HFFc6 (cell line): ENCODE measurements around the gene AK4. TPM values are rescaled to one million over a fixed set of nuclear protein-coding genes. Genes with fewer than 3 reads are reported as not detected.

Source experiments
- DNase-seq: peaks from one replicate; pipeline ENCODE4 v3.0.0-alpha.2; 2018
- H3K27ac Mint-ChIP-seq: 2 replicates; pipeline ENCODE4 v1.8.0; 2020; ENCODE audit warnings: mild to moderate bottlenecking, mixed read lengths
- H3K27me3 Mint-ChIP-seq: 2 replicates; pipeline ENCODE4 v1.8.0; 2021; ENCODE audit warnings: mild to moderate bottlenecking, moderate library complexity, mixed read lengths; ENCODE audit not compliant: insufficient read depth
- H3K36me3 Mint-ChIP-seq: 2 replicates; pipeline ENCODE4 v1.8.0; 2021; ENCODE audit warnings: low read depth, mixed read lengths
- H3K4me1 Mint-ChIP-seq: 2 replicates; pipeline ENCODE4 v1.8.0; 2020; ENCODE audit warnings: low read depth, mixed read lengths
- H3K4me3 Mint-ChIP-seq: 2 replicates; pipeline ENCODE4 v1.8.0; 2020; ENCODE audit warnings: mild to moderate bottlenecking, moderate library complexity, mixed read lengths
- H3K9me3 Mint-ChIP-seq: 2 replicates; pipeline ENCODE4 v1.8.0; 2020; ENCODE audit warnings: mild to moderate bottlenecking, mixed read lengths
- CTCF ChIP-seq: fragments of 200-600 bp; sonication (generic); IDR thresholded peaks from 2 replicates; pipeline ENCODE4 v1.5.0; 2021; ENCODE audit warnings: antibody characterized with exemption, mild to moderate bottlenecking
- total RNA-seq, 6 experiments: library from RNA; stranded (reverse); fragmentation: NEBNext Ultra II Directional; extraction: Animal tissue kit (Norgen Biotek cat#: 25700); gene quantifications; 2 replicates in 1 of 6; 3 replicates in 5 of 6; pipeline ENCODE4 v1.2.3, GENCODE V29; 2021

AK4 gene
- total RNA-seq, 6 experiments from 2014 or later: 0.25 to 3.3 (median 0.53) TPM

GRCh38 chr1:65196926-65197325 is 48.9 kb downstream of the AK4 start:
- H3K27me3 Mint-ChIP-seq: peaks cover 18% of the 10 kb centered on the region
- H3K9me3 Mint-ChIP-seq: no peaks in the 10 kb centered on the region
- no peak overlapping the region for H3K4me3 Mint-ChIP-seq
- peaks cover 17% of the 10 kb centered on the region for H3K4me1 Mint-ChIP-seq
- no peak overlapping the region for H3K27ac Mint-ChIP-seq
- H3K36me3 Mint-ChIP-seq: no peaks in the 10 kb centered on the region
- DNase-seq: no peak
- no peak for TF ChIP-seq CTCF

- peaks cover 18% of the 10 kb centered on the region for H3K27me3 Mint-ChIP-seq
Measured at GRCh38 chr1:65197636-65198035, 49.6 kb downstream of the AK4 start.

GRCh38 chr1:65198096-65198495 is 50.1 kb downstream of the AK4 start:
- peaks cover 17% of the 10 kb centered on the region for H3K27me3 Mint-ChIP-seq
- no peak for TF ChIP-seq CTCF
- H3K27ac Mint-ChIP-seq: no peak overlapping the region
- H3K4me1 Mint-ChIP-seq: peaks cover 17% of the 10 kb centered on the region
- H3K36me3 Mint-ChIP-seq: no peaks in the 10 kb centered on the region
- H3K9me3 Mint-ChIP-seq: no peaks in the 10 kb centered on the region
- no peak for DNase-seq
- no peak overlapping the region for H3K4me3 Mint-ChIP-seq

More at GRCh38 chr1:65197636-65198035, 49.6 kb downstream of the AK4 start:
- Mint-ChIP-seq H3K4me3 (no peak overlapping the region), H3K9me3 (no peaks in the 10 kb centered on the region), H3K4me1 (peaks cover 17% of the 10 kb centered on the region), H3K27ac (no peak overlapping the region), H3K36me3 (no peaks in the 10 kb centered on the region)
- no peak for DNase-seq
- no peak for TF ChIP-seq CTCF

GRCh38 chr1:65200411-65200810 is 52.4 kb downstream of the AK4 start:
- H3K9me3 Mint-ChIP-seq: no peaks in the 10 kb centered on the region
- peaks cover 9% of the 10 kb centered on the region for H3K4me1 Mint-ChIP-seq
- no peaks in the 10 kb centered on the region for H3K36me3 Mint-ChIP-seq
- no peak for DNase-seq
- no peak overlapping the region for H3K27ac Mint-ChIP-seq
- H3K4me3 Mint-ChIP-seq: no peak overlapping the region
- no peak for TF ChIP-seq CTCF
- H3K27me3 Mint-ChIP-seq: peaks cover 15% of the 10 kb centered on the region

- no peak for TF ChIP-seq CTCF
- H3K27me3 Mint-ChIP-seq: peaks cover 6% of the 10 kb centered on the region
- no peak overlapping the region for H3K4me3 Mint-ChIP-seq
- H3K27ac Mint-ChIP-seq: no peak overlapping the region
- H3K9me3 Mint-ChIP-seq: no peaks in the 10 kb centered on the region
- no peaks in the 10 kb centered on the region for H3K4me1 Mint-ChIP-seq
- no peaks in the 10 kb centered on the region for H3K36me3 Mint-ChIP-seq
- DNase-seq: no peak
Measured at GRCh38 chr1:65206836-65207235, 58.8 kb downstream of the AK4 start.

GRCh38 chr1:65207317-65207716 is 59.3 kb downstream of the AK4 start:
- TF ChIP-seq CTCF: no peak
- H3K27me3 Mint-ChIP-seq: peaks cover 6% of the 10 kb centered on the region
- H3K4me1 Mint-ChIP-seq: no peaks in the 10 kb centered on the region
- DNase-seq: no peak
- H3K9me3 Mint-ChIP-seq: no peaks in the 10 kb centered on the region
- H3K27ac Mint-ChIP-seq: no peak overlapping the region
- no peak overlapping the region for H3K4me3 Mint-ChIP-seq
- H3K36me3 Mint-ChIP-seq: no peaks in the 10 kb centered on the region
